HEK293T (cell line): Measurements from ENCODE around the gene HOXA4.
A peak's percentile ranks its signal among the peaks of the same experiment; 100 is the strongest.

Experiments used
- CTCF ChIA-PET: fragments of 350-600 bp; formaldehyde crosslinking; extraction: SDS; loops from one replicate; lab custom pipeline; 2021; ENCODE audit warnings: antibody characterized with exemption, inconsistent platforms; lab: Yijun Ruan, JAX
- POLR2A ChIA-PET: fragments of 350-600 bp; formaldehyde crosslinking; extraction: SDS; loops from one replicate; lab custom pipeline; 2020; ENCODE audit warnings: antibody characterized with exemption, inconsistent platforms; lab: Yijun Ruan, JAX
- DNase-seq: peaks from one replicate; pipeline ENCODE4 v3.0.0; 2012; ENCODE audit warnings: mixed read lengths; ENCODE audit errors: extremely low spot score
- ARNT ChIP-seq: fragments of 450-650 bp; IDR thresholded peaks from 2 replicates; pipeline ENCODE4 v1.6.1; 2017; ENCODE audit warnings: mild to moderate bottlenecking
- BHLHE40 ChIP-seq: fragments of 450-650 bp; IDR thresholded peaks from 2 replicates; pipeline ENCODE4 v1.6.1; 2016; ENCODE audit warnings: mild to moderate bottlenecking, moderate library complexity, borderline replicate concordance
- CTBP1 ChIP-seq: fragments of 450-650 bp; IDR thresholded peaks from 2 replicates; pipeline ENCODE4 v1.6.1; 2016; ENCODE audit warnings: borderline replicate concordance
- ELF4 ChIP-seq: fragments of 450-650 bp; IDR thresholded peaks from 2 replicates; pipeline ENCODE4 v1.6.1; 2017; ENCODE audit warnings: antibody characterized with exemption
- FOXA1 ChIP-seq: fragments of 450-650 bp; IDR thresholded peaks from 2 replicates; pipeline ENCODE4 v1.6.1; 2016; ENCODE audit warnings: mild to moderate bottlenecking
- FOXK2 ChIP-seq: fragments of 450-650 bp; IDR thresholded peaks from 2 replicates; pipeline ENCODE4 v1.6.1; 2016; ENCODE audit warnings: mild to moderate bottlenecking
- FOXM1 ChIP-seq: fragments of 450-650 bp; IDR thresholded peaks from 2 replicates; pipeline ENCODE4 v1.6.1; 2017; ENCODE audit warnings: mild to moderate bottlenecking, borderline replicate concordance
- HDGF ChIP-seq: fragments of 450-650 bp; IDR thresholded peaks from 2 replicates; pipeline ENCODE4 v1.6.1; 2017; ENCODE audit warnings: antibody characterized with exemption, borderline replicate concordance
- L3MBTL2 ChIP-seq: fragments of 450-650 bp; conservative IDR thresholded peaks from 2 replicates; pipeline ENCODE4 v1.6.1; 2016; ENCODE audit warnings: mild to moderate bottlenecking
- LEF1 ChIP-seq: fragments of 450-650 bp; IDR thresholded peaks from 2 replicates; pipeline ENCODE4 v1.6.1; 2017; ENCODE audit warnings: mild to moderate bottlenecking, borderline replicate concordance
- NFRKB ChIP-seq: fragments of 450-650 bp; IDR thresholded peaks from 2 replicates; pipeline ENCODE4 v1.6.1; 2016; ENCODE audit warnings: mild to moderate bottlenecking, moderate library complexity
- SP1 ChIP-seq: fragments of 450-650 bp; IDR thresholded peaks from 2 replicates; pipeline ENCODE4 v1.6.1; 2017
- SUZ12 ChIP-seq: fragments of 450-650 bp; IDR thresholded peaks from 2 replicates; pipeline ENCODE4 v1.6.1; 2016; ENCODE audit warnings: mild to moderate bottlenecking
- TARDBP ChIP-seq: fragments of 450-650 bp; IDR thresholded peaks from 2 replicates; pipeline ENCODE4 v1.6.1; 2016
- ZNF384 ChIP-seq: fragments of 450-650 bp; IDR thresholded peaks from 2 replicates; pipeline ENCODE4 v1.6.1; 2016
- TF ChIP-seq, protein P1 (sequence below): fragments of 450-650 bp; IDR thresholded peaks from 2 replicates; pipeline ENCODE4 v1.6.1; 2016

HOXA4 gene

DNA sequence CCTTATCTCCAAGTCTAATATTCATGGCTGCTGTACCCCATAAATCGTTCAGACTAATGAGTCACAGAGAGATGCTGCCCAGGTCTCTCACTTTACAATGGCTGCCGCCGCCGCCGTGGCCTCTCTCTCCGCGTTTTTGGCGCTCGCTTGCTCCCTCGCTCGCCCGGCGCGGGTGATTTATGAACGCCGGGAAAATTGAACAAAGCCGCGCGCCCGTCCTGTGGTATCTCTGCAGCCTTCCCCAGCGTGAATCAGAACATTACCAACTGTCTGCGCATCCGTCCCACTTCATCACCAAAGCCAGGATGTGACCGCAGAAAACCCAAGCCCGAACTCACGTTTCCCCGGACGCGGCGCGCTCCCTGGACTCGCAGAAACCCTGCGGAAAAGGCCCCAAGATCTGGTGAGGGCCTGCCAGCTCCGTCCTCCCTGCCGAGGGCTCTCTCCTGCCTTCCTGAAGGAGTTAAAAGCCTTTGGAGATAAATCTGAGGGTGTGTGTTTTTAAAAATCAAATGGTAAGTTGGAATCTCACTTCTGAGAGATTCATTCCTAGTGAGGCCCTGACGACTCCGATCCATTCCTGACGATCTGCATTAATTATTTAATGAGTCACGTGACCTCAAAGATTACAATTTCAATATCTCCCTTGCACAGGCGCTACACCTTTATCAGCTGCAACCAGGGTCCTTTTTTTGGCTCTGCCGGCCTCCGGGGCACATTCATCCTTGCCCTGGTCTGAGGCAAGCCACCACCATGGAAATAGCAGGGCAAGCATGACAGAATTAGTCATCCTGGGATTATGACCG is 6.3 kb downstream of the HOXA4 start:
- TF ChIP-seq FOXA1 (no peak), SUZ12 (no peak), FOXM1 (no peak), FOXK2 (no peak), NFRKB (no peak), ZNF384 (no peak), ARNT (no peak), L3MBTL2 (no peak), TARDBP (no peak), ELF4 (no peak), HDGF (no peak), LEF1 (no peak), SP1 (no peak), BHLHE40 (no peak), CTBP1 (no peak)
- TF ChIP-seq, protein P1, sequence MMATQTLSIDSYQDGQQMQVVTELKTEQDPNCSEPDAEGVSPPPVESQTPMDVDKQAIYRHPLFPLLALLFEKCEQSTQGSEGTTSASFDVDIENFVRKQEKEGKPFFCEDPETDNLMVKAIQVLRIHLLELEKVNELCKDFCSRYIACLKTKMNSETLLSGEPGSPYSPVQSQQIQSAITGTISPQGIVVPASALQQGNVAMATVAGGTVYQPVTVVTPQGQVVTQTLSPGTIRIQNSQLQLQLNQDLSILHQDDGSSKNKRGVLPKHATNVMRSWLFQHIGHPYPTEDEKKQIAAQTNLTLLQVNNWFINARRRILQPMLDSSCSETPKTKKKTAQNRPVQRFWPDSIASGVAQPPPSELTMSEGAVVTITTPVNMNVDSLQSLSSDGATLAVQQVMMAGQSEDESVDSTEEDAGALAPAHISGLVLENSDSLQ = no peak
- ChIA-PET POLR2A (interaction anchor here (1.1 kb wide), 1 partner anchor 9 kb away, joined by 3 read pairs; no protein-coding TSS in a partner anchor), CTCF (no interaction called here)
- DNase-seq = no peak

DNA sequence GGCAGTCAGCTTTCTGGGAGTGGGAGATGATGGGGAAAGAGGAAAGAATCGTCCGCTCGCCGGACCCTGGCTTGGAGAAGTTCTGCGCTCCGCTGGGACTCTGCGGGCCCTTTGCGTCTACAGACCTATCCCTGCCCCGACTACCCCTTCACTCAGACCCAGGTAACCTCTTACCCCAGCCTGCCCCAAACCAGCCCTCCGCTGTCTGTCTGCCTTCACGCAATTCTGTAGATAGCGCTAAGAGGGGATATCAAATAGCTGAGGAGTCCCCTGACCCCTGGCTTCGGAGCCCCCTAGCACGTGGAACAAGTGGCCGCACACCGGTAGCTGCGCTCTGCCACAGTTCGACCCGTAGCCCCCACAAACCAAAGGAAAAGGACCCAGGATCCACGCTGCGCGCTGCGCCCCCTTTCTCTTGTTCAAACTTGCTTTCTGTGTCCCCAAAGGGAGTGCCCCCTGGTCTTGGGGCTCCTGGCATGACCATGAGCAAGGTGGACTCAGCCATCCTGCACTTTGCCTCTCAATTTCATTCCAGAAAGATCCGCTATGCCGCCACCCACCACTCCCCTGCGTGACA is 7.0 kb downstream of the HOXA4 start:
- DNase-seq = no peak
- ChIA-PET CTCF (no interaction called here), POLR2A (no interaction called here)
- TF ChIP-seq SUZ12 (no peak), SP1 (no peak), BHLHE40 (no peak), FOXK2 (no peak), TARDBP (no peak), FOXM1 (no peak), LEF1 (no peak), L3MBTL2 (no peak), ARNT (no peak), HDGF (no peak), FOXA1 (no peak)

DNA sequence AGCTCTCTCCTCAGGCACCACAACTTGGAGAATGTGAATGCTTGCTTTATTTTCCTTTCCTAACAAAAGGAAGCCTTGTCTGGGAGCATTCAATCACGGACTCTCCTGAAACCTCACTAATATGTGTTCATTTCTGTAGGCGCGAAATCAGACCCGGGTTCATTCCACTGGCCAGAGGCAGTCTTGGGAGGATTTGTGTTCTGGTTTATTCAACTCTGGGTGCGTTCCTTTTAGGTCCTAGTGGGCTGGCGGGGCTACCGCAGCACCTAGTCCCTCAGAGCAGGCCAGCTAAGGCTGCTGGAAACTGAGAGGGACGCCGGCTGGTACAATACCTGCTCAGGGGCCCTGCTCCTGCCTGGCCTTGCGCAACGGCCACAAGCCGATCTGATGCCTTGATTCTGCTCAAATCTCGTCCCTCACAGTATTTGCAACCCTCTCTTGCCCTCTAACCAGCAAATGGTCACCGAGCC is 7.5 kb downstream of the HOXA4 start:
- no peak for TF ChIP-seq TARDBP
- TF ChIP-seq SUZ12 = no peak
- TF ChIP-seq, protein P1 = 0 out of 2 replicates have a peak, but pooled peaks have one; percentile 4
- no peak for TF ChIP-seq SP1
- no peak for DNase-seq
- ChIA-PET POLR2A (no interaction called here), CTCF (no interaction called here)

DNA sequence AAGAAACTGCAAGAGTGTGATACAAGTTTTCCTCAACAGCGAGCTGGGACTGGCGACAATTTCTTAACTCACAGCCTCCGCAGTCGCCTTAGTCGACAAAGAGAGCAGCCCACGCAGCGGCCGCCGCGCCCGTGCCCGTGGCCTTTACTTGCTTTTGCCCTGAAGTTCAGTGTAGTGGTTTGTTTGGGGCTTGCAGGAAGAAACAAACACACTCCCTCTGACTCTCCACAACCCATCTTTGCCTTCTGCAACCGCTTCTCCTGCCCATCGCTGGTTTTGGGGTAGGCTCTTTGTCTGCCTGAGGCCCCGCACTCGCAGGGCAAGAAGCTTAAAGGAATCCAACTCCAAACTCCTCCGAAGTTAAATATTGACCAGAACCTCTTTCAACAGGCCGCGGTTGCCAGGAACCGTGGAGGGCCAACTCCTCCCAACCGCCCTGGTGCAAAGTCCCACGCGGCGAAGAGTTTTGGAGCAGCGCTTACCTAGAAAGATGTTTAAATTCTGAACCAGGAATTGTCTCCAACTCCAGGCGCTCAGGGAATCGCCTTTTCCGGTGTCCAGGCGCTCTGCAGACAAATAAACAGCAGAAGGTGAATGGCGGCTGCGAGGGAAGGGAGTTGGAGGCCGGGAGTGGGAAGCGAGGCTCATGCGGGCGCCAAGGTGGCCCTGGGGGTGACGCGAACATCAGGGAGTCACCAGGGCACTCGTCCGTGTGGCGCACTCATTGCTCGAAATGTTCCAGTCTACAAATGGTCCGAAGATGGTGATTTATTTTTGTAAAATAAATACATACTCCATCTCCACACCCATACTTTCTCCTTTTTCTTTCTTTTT is 8.3 kb downstream of the HOXA4 start:
- no peak for TF ChIP-seq L3MBTL2
- no peak for TF ChIP-seq NFRKB
- TF ChIP-seq HDGF = no peak
- TF ChIP-seq CTBP1 = no peak
- TF ChIP-seq, protein P1 = no peak
- TF ChIP-seq FOXM1 = no peak
- DNase-seq = no peak
- CTCF ChIA-PET = interaction anchor here (0.6 kb wide), 1 partner anchor 276 kb away, joined by 3 read pairs; no protein-coding TSS in a partner anchor
- POLR2A ChIA-PET = interaction anchor here (1.6 kb wide), 1 partner anchor 11 kb away, joined by 3 read pairs; no protein-coding TSS in a partner anchor

DNA sequence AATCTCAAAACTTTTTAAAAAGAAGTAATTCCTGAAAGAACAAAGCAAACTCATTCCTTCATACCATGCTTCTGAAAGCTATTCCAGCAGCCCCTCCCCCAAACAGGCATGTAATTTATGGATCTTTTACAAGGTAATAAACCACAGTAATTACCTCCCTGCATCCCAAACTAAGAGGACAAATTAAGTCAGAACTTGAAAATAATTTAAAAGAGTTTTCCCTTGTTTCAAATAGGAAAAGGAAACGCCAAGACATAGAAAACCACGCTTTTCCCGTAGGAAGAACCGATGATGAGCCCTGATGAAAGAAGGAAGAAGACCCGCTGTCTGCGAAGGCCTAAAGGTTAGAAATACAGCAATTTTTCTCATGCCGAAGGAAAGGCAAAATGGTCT is 8.9 kb downstream of the HOXA4 start:
- no peak for DNase-seq
- CTCF ChIA-PET = interaction anchor here (0.6 kb wide), 1 partner anchor 275 kb away, joined by 3 read pairs; no protein-coding TSS in a partner anchor
- POLR2A ChIA-PET = interaction anchor here (1.6 kb wide), 1 partner anchor 11 kb away, joined by 3 read pairs; no protein-coding TSS in a partner anchor
- TF ChIP-seq CTBP1 = peak; percentile 84
- no peak for TF ChIP-seq TARDBP
- TF ChIP-seq, protein P1 = peak; percentile 91
- no peak for TF ChIP-seq ARNT
- no peak for TF ChIP-seq ELF4
